GM20431 (cell line): ENCODE measurements around the gene TUBGCP5.

Experiments
- in situ Hi-C: fragments of 300-500 bp; cut with MseI, MboI; formaldehyde crosslinking; loops from one replicate; pipeline ENCODE4 v1.15.0; 2020; ENCODE audit warnings: low sequenced_read_pairs; ENCODE audit not compliant: unreplicated experiment

The TUBGCP5 gene

DNA sequence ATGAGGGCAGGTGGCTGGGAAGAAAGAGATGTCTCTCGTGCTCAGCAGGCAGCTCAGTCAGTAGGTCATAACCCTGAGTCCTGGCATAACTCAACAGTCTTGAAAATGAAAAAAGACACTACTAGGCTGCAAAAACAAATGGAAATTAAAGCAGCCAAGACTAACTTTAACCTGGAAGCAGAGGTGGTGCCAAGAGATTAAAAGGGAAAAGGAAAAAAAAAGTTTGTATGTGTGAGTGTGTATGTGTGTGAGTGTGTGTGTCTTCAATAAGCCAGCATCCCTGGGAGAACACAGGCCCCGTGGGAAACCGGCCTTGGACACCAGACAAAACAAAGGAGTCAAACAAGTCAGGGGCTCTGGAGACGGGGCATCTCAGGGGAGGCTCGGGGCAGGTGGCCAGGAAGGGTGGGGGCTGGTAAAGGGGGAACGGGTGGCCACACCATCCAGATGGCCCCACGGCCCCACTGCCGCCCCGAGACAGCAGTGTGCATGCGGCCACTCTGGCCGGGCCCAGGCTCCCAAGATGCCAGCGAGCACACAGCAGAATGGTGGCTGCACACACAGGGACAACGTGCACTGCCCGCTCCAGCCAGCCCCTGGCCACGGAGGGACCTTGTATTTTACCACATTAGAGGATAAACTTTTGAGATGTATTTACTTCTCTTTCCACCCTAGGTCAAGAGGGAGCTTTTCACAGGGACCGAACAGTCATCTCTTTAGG, 83.0 kb downstream of the TUBGCP5 start:
- in situ Hi-C loops: no loop called here

GRCh38 chr15:22955544-22956119, 83.7 kb downstream of the TUBGCP5 start:
- in situ Hi-C loops: no loop called here

DNA sequence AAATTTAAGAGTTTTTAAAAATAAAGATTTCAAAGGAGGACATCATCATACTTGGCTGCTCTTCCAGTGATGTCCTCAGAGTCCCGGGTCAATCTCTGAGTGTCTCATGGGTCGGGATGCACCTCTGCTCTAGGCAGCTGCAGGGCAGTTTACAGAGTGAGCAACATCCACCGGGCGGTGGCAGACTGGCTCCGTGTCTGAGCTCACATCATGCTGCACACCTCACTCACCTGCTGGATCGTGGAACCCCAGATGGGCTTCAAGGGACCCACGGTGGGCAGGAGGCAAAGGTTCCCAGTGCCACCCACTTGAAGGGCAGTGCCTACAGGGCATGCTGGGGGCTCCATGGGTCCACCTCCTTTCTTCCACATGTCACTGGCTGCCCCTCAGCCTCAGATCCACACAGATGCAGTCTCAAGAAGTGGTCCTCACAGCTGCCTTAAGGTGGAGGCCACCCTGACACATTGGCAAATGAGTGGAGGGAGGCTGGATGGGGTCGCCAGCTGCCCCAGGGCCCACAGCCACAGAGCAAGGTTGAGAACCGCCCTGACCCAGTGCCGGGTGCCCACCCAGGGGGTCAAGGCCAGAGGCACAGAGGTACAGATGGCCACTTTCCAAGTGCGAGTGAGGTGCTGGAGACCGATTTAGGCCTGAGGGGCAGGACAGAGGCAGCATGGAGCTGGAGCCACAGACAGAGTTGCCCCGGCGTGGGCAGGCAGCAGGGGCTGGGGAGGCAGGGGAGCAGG, 84.4 kb downstream of the TUBGCP5 start:
- in situ Hi-C loops: no loop called here

GRCh38 chr15:22954326-22954725, 85.0 kb downstream of the TUBGCP5 start:
- in situ Hi-C loops: no loop called here

GRCh38 chr15:22952796-22953579, 86.4 kb downstream of the TUBGCP5 start:
- in situ Hi-C loops: no loop called here

DNA sequence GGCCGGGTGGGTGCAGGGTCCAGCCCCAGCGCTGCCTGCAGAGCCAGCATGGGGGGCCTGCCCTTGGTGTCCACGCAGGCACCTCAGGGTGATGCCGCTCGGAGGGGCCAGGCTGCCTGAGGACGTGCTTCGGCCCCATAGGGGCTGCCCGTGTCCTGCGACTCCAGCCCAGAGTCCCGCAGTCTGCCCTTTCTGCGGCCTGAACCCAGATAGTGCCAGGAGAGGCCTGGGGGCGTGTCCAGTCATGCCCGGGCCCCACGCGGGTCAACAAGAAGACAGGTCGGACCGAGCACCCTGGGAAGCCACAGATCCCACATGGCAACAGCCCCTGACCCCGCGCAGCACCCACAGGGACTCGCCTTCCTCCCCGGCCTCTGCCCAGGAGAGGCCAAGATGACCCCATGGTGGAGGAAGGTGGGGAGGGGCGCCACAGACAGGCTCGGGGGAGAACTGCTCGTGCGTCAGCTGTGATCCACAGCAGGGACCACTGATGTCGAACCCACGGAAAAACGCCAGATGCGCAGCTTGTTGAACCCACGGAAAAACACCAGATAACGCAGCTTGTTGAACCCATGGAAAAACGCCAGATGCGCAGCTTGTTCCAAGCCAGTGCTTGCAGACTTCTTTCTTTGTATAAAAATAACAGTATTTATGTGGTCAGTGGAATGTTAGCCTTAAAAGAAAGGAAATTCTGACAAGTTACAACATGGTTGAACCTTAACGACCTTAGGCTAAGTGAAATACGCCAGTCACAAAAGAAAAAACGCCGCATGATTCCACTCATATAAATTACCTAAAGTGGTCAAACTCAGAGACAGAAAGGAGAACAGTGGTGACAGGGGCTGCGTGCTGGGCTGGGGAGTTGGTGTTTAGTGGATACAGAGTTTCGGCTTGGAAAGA, 87.7 kb downstream of the TUBGCP5 start:
- in situ Hi-C loops: no loop called here

DNA sequence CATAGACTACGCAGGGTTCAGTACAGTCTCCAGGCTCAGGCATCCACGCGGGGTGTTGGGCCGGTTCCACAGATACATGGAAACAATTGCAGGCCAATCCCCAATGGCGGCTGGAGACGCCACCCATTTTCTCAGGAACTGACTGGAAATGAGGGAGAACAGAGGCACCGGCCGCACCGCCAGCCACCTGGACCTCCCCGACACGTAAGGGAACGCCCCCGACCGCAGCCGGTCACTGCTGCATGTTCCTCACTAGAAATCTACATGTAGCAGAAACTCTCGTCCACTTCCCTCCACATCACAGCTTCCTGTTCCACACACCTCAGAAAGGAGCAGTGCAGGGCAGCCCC, 88.4 kb downstream of the TUBGCP5 start:
- in situ Hi-C loops: no loop called here

DNA sequence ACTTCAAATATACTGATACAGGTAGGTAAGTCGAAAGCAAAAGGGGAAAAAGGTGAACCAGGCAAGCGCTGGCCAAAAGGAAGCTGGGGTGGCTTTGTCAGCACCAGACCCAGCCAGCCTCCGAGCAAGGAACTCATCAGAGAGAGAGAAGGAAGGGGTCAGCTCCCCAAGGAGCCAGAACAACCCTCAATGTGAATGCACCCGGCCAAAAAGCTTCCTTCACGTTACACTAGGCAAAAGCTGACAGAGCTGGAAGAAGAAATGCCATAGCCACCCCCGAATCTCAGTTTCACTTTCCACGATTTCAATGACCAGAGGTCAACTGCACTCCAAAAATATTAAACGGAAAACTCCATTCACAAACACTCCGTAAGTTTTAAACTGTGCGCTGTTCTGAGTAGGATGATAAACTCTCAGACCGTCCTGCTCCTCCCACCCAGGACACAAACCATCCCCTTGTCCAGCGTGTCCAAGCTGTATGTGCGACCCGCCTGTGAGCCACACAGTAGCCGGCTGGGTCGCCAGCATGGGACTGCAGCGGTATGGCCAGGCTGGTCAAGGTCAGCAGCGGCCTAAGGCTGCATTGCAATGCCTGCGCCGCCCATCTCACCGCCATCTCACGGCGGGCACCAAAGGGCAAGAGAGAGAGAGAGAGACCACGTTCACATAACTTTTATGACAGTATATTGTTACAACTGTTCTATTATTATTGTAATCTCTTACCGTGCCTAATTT, 88.9 kb downstream of the TUBGCP5 start:
- in situ Hi-C loops: no loop called here
